ENCODE measurements around the gene DLK1.

DLK1 gene

DNA sequence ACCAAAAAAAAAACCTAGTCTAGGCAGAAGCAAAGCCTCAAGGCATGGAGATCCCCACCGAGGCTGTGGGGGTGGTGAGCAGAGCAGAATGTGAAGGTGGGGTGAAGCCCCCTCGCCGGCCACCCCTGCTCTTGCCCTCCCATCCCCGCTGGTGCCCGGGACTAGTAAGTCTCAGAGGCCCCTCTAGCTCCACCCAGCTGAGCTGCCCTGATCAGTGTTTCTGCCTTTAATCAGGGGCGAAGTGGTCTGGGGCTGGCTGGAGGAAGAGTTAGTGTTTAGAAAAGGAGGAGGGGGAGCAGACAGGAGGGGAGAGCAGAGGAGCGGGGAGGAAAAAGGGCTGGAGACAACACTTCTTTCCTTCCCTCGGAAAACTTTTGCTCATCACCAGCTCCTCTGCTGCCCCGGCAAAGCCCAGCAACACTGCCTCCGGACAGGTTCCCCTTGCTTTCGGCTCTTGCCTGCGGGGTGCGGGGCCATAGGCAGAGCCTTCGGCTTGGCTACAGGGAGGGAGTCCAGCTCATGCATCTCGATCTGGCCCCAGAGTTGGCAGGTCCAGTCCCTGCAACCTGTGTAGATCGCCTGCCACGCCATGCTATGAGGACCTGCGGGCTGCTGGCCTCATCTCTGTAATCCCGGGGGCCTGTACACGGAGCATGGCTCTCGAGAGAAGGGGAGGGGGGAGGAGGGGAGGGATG is 3.4 kb upstream of the DLK1 start:
- no peak overlapping the region for H3K27ac ChIP-seq
- TF ChIP-seq, protein P1, sequence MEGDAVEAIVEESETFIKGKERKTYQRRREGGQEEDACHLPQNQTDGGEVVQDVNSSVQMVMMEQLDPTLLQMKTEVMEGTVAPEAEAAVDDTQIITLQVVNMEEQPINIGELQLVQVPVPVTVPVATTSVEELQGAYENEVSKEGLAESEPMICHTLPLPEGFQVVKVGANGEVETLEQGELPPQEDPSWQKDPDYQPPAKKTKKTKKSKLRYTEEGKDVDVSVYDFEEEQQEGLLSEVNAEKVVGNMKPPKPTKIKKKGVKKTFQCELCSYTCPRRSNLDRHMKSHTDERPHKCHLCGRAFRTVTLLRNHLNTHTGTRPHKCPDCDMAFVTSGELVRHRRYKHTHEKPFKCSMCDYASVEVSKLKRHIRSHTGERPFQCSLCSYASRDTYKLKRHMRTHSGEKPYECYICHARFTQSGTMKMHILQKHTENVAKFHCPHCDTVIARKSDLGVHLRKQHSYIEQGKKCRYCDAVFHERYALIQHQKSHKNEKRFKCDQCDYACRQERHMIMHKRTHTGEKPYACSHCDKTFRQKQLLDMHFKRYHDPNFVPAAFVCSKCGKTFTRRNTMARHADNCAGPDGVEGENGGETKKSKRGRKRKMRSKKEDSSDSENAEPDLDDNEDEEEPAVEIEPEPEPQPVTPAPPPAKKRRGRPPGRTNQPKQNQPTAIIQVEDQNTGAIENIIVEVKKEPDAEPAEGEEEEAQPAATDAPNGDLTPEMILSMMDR (conservative IDR thresholded peaks at IDR 0.05): no peak
- TF ChIP-seq ZFX (IDR thresholded peaks at IDR 0.05): no peak

DNA sequence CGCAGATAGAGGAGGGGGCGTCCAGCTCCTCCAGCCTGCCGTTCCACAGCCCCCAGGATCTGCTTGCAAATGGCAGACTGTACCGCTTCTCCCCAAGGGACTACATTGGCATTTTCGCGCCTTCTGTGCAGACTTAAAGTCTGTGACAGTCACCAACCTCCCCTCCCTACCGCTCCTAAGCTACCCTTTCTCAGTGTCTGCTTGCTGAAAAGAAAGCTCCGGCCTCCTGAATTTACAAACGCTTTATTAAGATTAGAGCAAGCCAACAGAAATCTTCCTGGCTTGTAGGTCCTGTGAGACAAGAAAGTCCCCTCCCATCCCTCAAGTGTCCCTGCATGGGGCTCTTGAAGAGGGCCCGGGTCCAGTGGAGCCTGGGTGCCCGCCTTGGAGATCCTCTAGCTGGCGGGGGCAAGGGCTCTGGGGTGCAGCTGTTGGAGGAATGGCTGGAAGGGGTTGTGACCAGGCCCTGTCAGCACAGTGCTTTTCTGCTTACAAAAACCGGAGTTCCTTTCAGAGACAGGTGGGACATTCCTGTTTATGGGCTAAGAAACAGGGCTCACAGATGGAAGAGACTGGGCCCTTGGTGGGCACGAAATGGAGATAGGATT is 2.8 kb upstream of the DLK1 start:
- TF ChIP-seq, protein P1 (conservative IDR thresholded peaks at IDR 0.05): no peak
- no peak for TF ChIP-seq ZFX (IDR thresholded peaks at IDR 0.05)
- H3K27ac ChIP-seq: no peak overlapping the region

DNA sequence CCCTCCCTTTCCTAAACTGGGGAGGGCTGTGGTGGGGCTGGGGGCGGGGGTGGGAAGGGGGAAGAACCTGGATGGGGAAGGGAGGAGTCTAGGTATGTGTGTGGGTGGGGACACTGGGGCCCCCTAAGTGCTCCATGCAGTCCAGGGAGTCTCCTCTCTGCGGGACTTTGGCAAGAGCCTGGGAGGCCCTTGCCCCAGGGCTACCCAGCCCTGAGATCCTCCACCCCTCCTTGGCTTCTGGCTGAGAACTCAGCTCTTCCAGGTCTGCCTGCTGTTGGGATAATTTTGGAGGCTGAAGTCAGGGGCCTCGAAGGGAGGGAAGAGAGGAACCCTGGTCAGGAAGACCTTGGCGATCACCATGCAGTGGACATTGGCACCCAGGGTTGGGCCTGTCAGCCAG is 2.2 kb upstream of the DLK1 start:
- TF ChIP-seq ZFX (IDR thresholded peaks at IDR 0.05): no peak
- TF ChIP-seq, protein P1 (conservative IDR thresholded peaks at IDR 0.05): no peak
- no peak overlapping the region for H3K27ac ChIP-seq

DNA sequence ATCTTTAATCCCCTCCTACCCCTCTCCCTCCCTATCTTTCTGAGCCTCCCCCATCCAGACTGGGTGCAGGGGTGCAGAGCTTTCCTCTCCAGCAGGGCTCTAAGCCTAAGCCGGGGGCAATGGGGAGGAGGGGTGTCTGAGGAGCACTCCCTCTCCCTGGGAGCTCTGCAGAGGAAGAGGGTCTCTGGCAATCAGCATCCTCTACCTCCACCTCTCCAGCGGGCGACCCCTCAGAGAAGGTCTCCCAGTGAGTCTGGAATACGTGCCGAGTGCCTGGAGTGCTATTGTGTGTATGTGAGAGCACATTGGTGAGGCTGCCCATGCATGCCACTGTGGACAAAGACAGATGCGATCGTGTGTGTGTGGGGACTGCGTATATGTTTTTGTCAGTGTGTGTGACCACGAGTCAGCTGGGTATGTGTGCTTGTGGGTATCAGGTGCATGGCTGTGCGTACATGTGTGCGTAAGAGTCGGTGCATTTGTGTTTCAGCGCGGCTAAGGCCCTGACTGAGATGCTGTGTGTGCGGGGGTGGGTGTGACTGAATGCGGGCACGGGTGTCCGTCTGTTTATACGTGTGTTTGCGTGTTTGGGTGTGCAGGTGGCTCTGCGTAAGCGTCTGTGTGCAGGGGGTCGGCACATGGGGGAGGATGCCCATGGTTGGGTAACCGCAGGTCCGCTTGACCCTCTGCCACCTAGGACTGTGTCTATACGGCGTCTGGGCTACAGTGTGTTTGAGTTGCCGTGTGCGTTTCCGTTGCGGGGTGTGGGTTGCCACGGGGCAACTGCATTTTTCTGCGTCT is 905 bp upstream of the DLK1 start:
- no peak overlapping the region for H3K27ac ChIP-seq
- TF ChIP-seq, protein P1 (conservative IDR thresholded peaks at IDR 0.05): no peak
- no peak for TF ChIP-seq ZFX (IDR thresholded peaks at IDR 0.05)

DNA sequence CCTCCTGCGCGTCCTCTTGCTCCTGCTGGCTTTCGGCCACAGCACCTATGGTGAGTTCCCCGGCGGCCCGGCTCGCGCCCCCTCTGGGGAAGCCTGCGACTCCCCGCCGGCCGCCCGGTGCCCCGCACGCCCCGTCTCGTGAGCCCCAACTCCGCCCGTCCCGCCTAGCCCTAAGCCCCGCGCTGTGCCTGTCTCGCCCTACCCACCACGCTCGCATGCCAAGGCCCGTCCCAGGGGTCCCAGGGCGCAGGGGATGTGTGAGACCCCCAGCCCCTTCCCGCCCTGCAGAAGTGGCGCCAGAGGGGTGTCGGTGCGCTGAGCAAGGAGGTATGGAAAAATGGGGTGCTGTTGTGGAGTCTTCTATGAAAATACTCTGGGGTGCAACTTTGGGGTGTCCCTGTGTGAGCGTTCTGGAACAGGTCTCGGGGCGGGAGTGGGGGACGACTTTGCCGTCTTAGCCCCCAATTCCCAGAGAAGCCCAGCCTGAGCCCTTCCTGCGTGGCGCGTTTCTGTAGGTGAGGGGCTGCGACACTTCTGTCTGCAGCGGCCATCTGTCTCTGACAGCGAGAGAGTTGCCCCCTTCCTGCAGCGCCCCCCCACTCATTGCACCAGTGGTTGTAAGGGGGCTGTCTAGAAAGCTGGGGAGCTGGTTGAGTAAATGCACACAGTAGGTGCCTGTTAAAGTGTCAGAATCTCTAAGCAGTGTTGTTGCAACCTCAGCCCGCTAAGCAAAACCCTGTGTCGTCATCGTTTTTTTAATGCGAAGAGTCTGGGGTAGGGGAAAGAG is 587 bp downstream of the DLK1 start:
- TF ChIP-seq, protein P1 (conservative IDR thresholded peaks at IDR 0.05): no peak
- no peak overlapping the region for H3K27ac ChIP-seq

DNA sequence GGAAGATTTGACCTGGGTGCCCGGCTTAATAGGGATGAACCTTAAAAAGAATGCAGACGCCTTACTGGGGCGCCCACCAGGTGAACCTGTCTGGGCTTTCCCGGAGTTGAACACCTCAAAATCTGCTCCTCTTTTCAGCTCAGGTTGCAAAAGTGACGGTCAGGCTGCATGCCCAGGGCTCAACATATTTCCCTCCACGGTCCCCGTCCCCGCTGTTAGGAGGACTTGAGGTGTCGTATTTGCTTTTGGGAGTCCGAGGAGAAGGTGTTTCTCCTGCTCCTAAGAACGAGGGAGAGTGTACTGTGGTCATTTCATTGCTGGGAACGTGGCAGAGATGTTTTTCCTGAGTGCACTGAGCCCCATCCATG is 1.2 kb downstream of the DLK1 start:
- no peak for TF ChIP-seq ZFX (IDR thresholded peaks at IDR 0.05)
- TF ChIP-seq, protein P1 (conservative IDR thresholded peaks at IDR 0.05): no peak
- no peak overlapping the region for H3K27ac ChIP-seq
